RWPE1 (cell line): Measurements from ENCODE around the gene PDXK.

ENCODE experiments used
- CTCF ChIA-PET: fragments of 350-600 bp; sonication (Branson Sonifier 250); formaldehyde crosslinking; extraction: SDS; loops from one replicate; lab custom pipeline; 2021; lab: Yijun Ruan, JAX
- POLR2A ChIA-PET: fragments of 400-600 bp; formaldehyde crosslinking; extraction: SDS; loops from one replicate; lab custom pipeline; 2020; ENCODE audit warnings: antibody characterized with exemption; ENCODE audit not compliant: low non-redundant PET; lab: Yijun Ruan, JAX
- DNase-seq: peaks from one replicate; pipeline ENCODE4 v3.0.0; 2012; ENCODE audit warnings: low spot score
- H3K27ac ChIP-seq: fragments of 450-650 bp; 2 replicates; pipeline ENCODE4 v1.5.1; 2017
- TF ChIP-seq, protein P1 (sequence below): fragments of 450-650 bp; conservative IDR thresholded peaks from 2 replicates; pipeline ENCODE4 v1.5.1; 2017; ENCODE audit warnings: low read depth, mild to moderate bottlenecking

The PDXK gene

DNA sequence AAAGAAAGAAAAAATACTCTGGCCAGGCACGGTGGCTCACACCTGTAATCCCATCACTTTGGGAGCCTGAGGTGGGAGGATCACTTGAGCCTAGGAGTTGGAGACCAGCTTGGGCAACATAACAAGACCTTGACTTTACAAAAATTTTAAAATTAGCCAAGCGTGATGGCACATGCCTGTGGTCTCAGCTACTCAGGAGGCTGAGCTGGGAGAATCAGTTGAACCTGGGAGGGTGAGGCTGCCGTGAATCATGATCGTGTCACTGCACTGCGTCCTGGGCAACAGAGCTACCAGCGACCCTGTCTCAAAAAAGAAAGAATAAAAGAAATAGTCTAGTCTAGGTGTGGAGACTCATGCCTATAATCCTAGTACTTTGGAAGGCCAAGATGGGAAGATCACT lies 37.3 kb upstream of the PDXK start:
- ChIA-PET CTCF (no interaction called here), POLR2A (no interaction called here)
- H3K27ac ChIP-seq, result peak overlapping the region; percentile 56
- TF ChIP-seq, protein P1, sequence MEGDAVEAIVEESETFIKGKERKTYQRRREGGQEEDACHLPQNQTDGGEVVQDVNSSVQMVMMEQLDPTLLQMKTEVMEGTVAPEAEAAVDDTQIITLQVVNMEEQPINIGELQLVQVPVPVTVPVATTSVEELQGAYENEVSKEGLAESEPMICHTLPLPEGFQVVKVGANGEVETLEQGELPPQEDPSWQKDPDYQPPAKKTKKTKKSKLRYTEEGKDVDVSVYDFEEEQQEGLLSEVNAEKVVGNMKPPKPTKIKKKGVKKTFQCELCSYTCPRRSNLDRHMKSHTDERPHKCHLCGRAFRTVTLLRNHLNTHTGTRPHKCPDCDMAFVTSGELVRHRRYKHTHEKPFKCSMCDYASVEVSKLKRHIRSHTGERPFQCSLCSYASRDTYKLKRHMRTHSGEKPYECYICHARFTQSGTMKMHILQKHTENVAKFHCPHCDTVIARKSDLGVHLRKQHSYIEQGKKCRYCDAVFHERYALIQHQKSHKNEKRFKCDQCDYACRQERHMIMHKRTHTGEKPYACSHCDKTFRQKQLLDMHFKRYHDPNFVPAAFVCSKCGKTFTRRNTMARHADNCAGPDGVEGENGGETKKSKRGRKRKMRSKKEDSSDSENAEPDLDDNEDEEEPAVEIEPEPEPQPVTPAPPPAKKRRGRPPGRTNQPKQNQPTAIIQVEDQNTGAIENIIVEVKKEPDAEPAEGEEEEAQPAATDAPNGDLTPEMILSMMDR, result no peak
- no peak for DNase-seq

DNA sequence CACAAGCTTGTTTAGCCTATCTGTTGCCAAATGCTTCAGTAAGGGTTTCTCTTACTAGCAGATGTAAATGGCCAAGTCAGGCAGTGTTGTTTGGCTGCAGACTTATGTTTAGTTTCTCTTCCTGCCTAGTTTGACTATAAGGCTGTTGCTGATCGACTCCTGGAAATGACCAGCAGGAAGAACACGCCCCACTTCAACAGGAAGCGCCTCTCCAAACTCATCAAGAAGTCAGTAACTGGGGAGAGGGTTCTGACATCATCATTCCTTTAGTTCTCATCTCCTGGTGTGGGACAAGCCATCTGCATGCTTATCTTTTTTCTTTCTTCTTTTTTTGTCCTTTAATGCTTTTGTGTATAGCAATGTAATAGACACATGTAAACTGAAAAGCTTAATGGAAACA lies 34.5 kb upstream of the PDXK start:
- DNase-seq, result no peak
- peak overlapping the region; percentile 42 for H3K27ac ChIP-seq
- ChIA-PET POLR2A (no interaction called here), CTCF (interaction anchor here (0.6 kb wide), 1 partner anchor 408 kb away, joined by 4 read pairs; no protein-coding TSS in a partner anchor)
- TF ChIP-seq, protein P1, result no peak

DNA sequence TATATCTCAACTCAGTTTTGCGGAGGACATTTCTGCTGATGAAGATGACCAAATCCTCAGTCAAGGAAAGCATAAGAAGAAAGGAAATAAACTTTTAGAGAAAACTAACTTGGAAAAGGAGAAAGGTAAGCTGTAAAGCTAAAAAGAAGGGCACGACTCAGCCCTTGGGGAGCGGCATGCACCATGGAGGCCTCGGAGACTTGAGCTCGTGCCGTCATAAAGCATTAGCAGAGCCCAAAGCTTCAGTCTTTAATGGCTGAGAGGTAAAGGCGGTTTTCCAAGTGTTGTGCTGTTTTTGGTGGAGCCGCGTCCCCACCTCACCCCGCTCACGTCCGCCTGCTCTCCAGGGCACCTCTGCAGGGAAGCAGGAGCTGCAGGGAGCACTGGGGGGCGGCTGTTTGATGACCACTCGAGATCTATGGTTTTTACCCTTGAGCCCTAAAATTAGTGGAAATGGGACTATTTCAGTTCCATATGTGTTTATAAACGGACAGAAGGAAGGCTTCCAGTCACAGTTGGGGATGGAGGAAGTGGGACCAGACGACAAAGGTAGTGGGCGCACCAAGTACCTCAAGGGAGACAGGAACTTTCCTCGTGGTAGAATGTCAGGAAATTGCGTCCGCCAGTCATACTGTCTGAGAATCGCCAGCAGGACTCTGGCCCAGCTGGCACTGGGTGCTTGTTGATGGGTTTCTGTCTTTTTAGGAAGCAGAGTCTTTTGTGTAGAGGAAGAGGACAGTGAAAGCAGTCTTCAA lies 31.9 kb upstream of the PDXK start:
- DNase-seq, result no peak
- CTCF ChIA-PET, result interaction anchor here (0.8 kb wide), 1 partner anchor 9 kb away, joined by 4 read pairs; no protein-coding TSS in a partner anchor
- TF ChIP-seq, protein P1, result no peak
- POLR2A ChIA-PET, result no interaction called here
- peak overlapping the region; percentile 65 for H3K27ac ChIP-seq

DNA sequence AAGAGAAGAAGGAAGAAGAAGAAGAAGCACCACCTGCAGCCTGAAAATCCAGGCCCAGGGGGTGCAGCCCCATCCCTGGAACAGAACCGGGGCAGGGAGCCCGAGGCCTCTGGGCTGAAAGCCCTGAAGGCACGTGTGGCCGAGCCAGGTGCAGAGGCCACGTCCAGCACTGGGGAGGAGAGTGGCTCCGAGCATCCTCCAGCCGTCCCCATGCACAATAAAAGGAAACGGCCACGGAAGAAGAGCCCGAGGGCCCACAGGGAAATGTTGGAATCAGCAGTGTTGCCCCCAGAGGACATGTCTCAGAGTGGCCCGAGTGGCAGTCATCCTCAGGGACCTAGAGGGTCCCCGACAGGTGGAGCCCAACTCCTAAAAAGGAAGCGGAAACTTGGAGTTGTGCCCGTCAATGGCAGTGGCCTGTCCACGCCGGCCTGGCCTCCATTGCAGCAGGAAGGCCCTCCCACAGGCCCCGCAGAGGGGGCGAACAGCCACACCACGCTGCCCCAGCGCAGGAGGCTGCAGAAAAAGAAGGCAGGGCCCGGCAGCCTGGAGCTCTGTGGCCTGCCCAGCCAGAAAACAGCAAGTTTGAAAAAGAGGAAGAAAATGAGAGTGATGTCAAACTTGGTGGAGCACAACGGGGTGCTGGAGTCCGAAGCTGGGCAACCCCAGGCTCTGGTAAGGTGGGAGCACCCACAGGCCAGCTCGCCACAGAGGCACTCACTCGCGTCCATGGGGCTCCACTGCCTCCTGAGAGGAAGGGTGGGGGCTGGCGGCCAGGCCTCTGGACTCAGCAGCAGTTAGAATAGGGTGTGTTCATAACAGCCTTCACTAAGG lies 31.1 kb upstream of the PDXK start:
- CTCF ChIA-PET, result no interaction called here
- POLR2A ChIA-PET, result no interaction called here
- DNase-seq, result no peak
- TF ChIP-seq, protein P1, result no peak
- peak overlapping the region; percentile 65 for H3K27ac ChIP-seq

DNA sequence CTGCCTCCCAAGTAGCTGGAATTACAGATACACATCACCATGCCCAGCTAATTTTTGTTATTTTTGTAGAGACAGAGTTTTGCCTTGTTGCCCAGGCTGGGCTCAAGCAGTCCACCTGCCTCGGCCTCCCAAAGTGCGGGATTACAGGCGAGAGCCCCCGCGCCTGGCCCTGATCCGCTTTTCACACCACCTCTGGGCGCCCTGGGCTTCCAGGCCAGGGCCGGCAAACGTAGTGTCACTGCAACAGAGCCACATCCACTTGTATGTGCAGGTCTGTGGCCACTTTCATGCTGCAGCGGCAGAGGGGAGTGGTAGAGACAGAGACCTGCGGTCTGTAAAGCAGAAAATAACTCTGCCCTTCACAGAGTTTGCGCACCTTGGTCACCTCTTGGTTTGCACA lies 30.0 kb upstream of the PDXK start:
- TF ChIP-seq, protein P1, result no peak
- no peak for DNase-seq
- H3K27ac ChIP-seq, result peak overlapping the region; percentile 65
- POLR2A ChIA-PET, result no interaction called here
- CTCF ChIA-PET, result no interaction called here

- TF ChIP-seq, protein P1, result no peak
- no peak for DNase-seq
- H3K27ac ChIP-seq, result peak overlapping the region; percentile 65
- ChIA-PET POLR2A (no interaction called here), CTCF (no interaction called here)
Observed at GRCh38 chr21:43689556-43690337, 29.2 kb upstream of the PDXK start.
